SK-N-SH treated with all-trans-retinoic acid at 6 μM for 48 hours (cell line): Measurements from ENCODE around the gene FBXO10.
"Not testable (repeated sequence)": the region's sequence is repeated elsewhere in the genome, so short reads cannot be mapped to it uniquely, and the experiment has no call there.

Experiments
- ARNTL ChIP-seq: fragments of 450-650 bp; formaldehyde crosslinking; IDR thresholded peaks from 2 replicates; pipeline ENCODE4 v1.5.0; 2020; ENCODE audit warnings: low read depth, mild to moderate bottlenecking, moderate library complexity, borderline replicate concordance
- CREB5 ChIP-seq: fragments of 250-450 bp; sonication (Bioruptor Pico); IDR thresholded peaks from 2 replicates; pipeline ENCODE4 v1.5.1; 2020; ENCODE audit warnings: low read depth, mild to moderate bottlenecking, moderate library complexity
- CSDC2 ChIP-seq: fragments of 250-450 bp; sonication (Bioruptor Pico); IDR thresholded peaks from 2 replicates; pipeline ENCODE4 v1.5.0; 2020; ENCODE audit warnings: mild to moderate bottlenecking, moderate library complexity
- ESRRG ChIP-seq: fragments of 250-450 bp; sonication (Bioruptor Pico); IDR thresholded peaks from 2 replicates; pipeline ENCODE4 v1.6.1; 2021; ENCODE audit warnings: mild to moderate bottlenecking
- GLIS3 ChIP-seq: fragments of 250-450 bp; sonication (Bioruptor Pico); IDR thresholded peaks from 2 replicates; pipeline ENCODE4 v1.5.0; 2020; ENCODE audit warnings: mild to moderate bottlenecking, moderate library complexity
- ISL1 ChIP-seq: fragments of 250-450 bp; sonication (Bioruptor Pico); IDR thresholded peaks from 2 replicates; pipeline ENCODE4 v2.1.2; 2022; ENCODE audit warnings: mild to moderate bottlenecking, moderate library complexity
- OSR1 ChIP-seq: fragments of 250-450 bp; sonication (Bioruptor Pico); IDR thresholded peaks from 2 replicates; pipeline ENCODE4 v1.8.0; 2022; ENCODE audit warnings: moderate library complexity, mild to moderate bottlenecking, inconsistent platforms
- RARB ChIP-seq: fragments of 250-450 bp; sonication (Bioruptor Pico); IDR thresholded peaks from 2 replicates; pipeline ENCODE4 v1.8.0; 2021; ENCODE audit warnings: mild to moderate bottlenecking, moderate library complexity
- TSHZ2 ChIP-seq: fragments of 250-450 bp; sonication (Bioruptor Pico); IDR thresholded peaks from 2 replicates; pipeline ENCODE4 v1.5.0; 2020; ENCODE audit warnings: mild to moderate bottlenecking, moderate library complexity
- ZC3H10 ChIP-seq: fragments of 250-450 bp; sonication (Bioruptor Pico); IDR thresholded peaks from 2 replicates; pipeline ENCODE4 v1.5.1; 2021; ENCODE audit warnings: mild to moderate bottlenecking, moderate library complexity
- ZFP30 ChIP-seq: fragments of 450-650 bp; formaldehyde crosslinking; IDR thresholded peaks from 2 replicates; pipeline ENCODE4 v1.5.0; 2022; ENCODE audit warnings: mild to moderate bottlenecking, moderate library complexity
- ZNF565 ChIP-seq: fragments of 450-650 bp; formaldehyde crosslinking; conservative IDR thresholded peaks from 2 replicates; pipeline ENCODE4 v1.5.0; 2020; ENCODE audit warnings: low read depth, mild to moderate bottlenecking, moderate library complexity
- TF ChIP-seq, protein P1 (sequence below): fragments of 250-450 bp; sonication (Bioruptor Pico); IDR thresholded peaks from 2 replicates; pipeline ENCODE4 v1.8.0; 2020; ENCODE audit warnings: mild to moderate bottlenecking, moderate library complexity, borderline replicate concordance
- TF ChIP-seq, protein P2 (sequence below): fragments of 250-450 bp; sonication (Bioruptor Pico); IDR thresholded peaks from 2 replicates; pipeline ENCODE4 v1.5.1; 2021; ENCODE audit warnings: mild to moderate bottlenecking, moderate library complexity

DNA sequence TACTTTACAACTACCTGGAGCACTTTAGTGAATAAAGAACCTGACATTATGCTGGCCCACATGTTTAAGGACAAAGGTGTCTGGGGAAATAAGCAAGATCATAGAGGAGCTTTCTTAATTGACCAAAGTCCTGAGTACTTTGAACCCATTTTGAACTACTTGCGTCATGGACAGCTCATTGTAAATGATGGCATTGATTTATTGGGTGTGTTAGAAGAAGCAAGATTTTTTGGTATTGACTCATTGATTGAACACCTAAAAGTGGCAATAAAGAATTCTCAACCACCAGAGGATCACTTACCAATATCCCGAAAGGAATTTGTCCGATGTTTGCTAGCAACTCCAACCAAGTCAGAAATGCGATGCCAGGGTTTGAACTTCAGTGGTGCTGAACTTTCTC is 98.7 kb downstream of the FBXO10 start:
- not testable (repeated sequence) for TF ChIP-seq ISL1 (CRISPR knock-in tag); ZNF565 (CRISPR knock-in tag); ZC3H10 (CRISPR knock-in tag); ESRRG (CRISPR knock-in tag); GLIS3 (CRISPR knock-in tag); ZFP30 (CRISPR knock-in tag); ARNTL; OSR1 (CRISPR knock-in tag); RARB; TSHZ2 (CRISPR knock-in tag); CREB5; CSDC2 (CRISPR knock-in tag)
- TF ChIP-seq, protein P1, sequence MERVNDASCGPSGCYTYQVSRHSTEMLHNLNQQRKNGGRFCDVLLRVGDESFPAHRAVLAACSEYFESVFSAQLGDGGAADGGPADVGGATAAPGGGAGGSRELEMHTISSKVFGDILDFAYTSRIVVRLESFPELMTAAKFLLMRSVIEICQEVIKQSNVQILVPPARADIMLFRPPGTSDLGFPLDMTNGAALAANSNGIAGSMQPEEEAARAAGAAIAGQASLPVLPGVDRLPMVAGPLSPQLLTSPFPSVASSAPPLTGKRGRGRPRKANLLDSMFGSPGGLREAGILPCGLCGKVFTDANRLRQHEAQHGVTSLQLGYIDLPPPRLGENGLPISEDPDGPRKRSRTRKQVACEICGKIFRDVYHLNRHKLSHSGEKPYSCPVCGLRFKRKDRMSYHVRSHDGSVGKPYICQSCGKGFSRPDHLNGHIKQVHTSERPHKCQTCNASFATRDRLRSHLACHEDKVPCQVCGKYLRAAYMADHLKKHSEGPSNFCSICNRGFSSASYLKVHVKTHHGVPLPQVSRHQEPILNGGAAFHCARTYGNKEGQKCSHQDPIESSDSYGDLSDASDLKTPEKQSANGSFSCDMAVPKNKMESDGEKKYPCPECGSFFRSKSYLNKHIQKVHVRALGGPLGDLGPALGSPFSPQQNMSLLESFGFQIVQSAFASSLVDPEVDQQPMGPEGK (CRISPR knock-in tag) = not testable (repeated sequence)
- TF ChIP-seq, protein P2, sequence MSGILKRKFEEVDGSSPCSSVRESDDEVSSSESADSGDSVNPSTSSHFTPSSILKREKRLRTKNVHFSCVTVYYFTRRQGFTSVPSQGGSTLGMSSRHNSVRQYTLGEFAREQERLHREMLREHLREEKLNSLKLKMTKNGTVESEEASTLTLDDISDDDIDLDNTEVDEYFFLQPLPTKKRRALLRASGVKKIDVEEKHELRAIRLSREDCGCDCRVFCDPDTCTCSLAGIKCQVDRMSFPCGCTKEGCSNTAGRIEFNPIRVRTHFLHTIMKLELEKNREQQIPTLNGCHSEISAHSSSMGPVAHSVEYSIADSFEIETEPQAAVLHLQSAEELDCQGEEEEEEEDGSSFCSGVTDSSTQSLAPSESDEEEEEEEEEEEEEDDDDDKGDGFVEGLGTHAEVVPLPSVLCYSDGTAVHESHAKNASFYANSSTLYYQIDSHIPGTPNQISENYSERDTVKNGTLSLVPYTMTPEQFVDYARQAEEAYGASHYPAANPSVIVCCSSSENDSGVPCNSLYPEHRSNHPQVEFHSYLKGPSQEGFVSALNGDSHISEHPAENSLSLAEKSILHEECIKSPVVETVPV (CRISPR knock-in tag) = not testable (repeated sequence)
